HG03378 (cell line): ENCODE results near the gene OSTF1.

ENCODE experiments used
- ATAC-seq: cut with Tn5 transposase; IDR thresholded peaks from one replicate; pipeline ENCODE4 v1.9.1; 2021; ENCODE audit warnings: mild to moderate bottlenecking, moderate library complexity; ENCODE audit not compliant: unreplicated experiment

Gene OSTF1

GRCh38 chr9:75161116-75161857 is 73.0 kb downstream of the OSTF1 start:
- no peak for ATAC-seq

- no peak for ATAC-seq
These were observed 75.5 kb downstream of the OSTF1 start for GRCh38 chr9:75163764-75164163.

DNA sequence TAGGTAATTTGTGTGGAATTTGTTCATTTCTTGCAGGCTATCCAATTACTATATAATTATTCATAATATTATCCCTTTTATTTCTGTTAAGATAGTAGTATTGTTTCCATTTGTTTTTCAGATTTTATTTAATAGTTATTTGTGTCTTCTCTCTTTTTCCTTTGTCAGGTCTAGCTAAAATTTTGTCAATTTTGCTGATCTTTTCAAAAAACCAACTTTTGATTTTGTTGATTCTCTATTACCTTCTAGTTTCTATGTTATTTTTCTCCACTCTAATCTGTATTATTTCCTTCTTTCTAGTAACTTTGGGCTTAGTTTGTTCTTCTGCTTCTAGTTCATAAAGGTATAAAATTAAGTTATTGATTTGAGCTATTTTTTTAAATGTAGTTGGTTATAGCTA is 76.3 kb downstream of the OSTF1 start:
- no peak for ATAC-seq

- ATAC-seq, result no peak
These were observed 79.0 kb downstream of the OSTF1 start for GRCh38 chr9:75167281-75167680.

GRCh38 chr9:75168270-75169178 is 80.2 kb downstream of the OSTF1 start:
- ATAC-seq, result no peak

- no peak for ATAC-seq
These were observed 81.3 kb downstream of the OSTF1 start for GRCh38 chr9:75169623-75170022.

DNA sequence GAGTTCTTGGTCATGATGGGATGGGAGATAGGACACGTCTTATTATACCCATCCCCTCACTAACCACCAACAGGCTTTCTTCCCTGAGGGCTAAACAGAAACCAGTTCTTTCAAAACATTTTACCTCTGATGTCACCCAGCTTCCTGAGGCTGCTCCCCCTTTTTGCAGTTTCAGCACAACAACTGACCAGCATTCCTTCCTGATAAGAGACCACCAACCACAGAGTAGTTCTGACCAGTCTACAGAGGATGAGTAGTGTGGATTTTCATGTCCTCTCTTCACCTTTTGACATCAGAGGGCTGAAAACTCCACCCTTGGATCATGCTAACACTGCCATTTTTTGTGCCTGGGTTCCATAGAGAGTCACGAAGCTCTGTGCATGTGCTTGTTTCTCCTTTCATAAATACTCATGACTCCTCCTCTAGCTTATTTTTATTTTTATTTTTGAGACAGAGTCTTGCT is 82.6 kb downstream of the OSTF1 start:
- no peak for ATAC-seq

DNA sequence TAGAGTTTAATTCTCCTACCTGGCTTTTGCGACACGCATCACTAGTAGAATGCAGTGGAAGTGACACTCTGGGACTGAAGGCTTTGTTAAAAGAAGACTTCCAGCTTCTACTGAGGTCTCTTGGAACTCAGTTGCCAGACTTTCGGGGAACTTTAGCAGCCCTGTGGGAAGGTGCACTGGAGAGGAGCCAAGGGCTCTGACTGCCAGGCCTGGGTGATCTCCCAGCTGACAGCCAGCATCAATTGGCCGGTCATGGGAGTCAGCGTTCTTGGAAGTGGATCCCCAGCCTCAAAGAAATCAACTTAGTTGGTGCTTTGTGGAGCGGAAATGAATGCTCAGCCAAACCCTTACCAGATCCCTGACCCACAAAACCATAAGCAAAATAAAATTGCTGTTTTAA is 87.1 kb downstream of the OSTF1 start:
- no peak for ATAC-seq

DNA sequence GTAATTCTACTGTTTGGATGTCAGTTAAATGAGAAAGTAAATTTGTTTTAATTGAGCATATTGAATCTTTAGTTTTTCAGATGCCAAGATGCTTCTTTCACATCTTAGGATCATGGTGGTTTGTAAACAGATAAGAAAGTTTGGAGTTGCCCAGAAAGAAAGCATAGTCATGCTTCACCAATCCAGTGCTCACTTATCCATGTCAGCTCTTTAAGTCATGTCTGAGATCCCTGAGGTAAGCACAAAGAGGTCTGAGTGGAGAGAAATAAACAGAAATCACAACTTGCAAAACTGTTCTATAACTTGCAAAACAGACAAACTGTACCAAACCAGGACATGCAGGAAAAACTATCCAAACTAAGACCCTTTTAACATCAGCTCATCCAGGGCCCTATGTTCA is 87.7 kb downstream of the OSTF1 start:
- no peak for ATAC-seq

DNA sequence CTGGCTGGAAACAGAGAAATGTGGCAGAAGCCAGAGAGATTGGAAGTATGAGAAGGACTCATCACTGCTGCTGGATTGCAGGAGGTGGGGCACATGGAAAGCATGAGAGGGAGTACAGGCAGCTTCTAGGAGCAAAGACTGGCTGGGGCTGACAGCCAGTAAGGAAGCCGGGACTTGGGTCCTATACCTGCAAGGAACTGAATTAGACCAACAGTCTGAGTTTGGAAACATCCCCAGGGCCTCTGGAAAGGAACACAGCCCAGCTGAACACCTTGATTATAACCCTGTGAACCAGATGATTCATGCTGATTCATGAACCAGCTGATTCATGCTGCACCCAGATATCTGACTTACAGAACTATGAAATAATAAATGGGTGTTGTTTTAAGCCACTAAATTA is 93.4 kb downstream of the OSTF1 start:
- ATAC-seq, result no peak

DNA sequence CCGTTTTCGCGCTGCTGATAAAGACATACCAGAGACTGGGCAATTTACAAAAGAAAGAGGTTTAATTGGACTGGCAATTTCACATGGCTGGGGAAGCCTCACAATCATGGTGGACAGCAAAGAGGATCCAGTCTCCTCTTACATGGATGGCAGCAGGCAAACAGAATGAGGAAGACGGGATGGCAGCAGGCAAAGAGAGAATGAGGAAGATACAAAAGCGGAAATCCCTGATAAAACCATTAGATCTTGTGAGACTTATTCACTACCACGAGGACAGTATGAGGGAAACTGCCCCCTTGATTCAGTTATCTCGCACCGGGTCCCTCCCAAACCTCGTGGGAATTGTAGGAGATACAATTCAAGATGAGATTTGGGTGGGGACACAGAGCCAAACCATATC is 95.0 kb downstream of the OSTF1 start:
- ATAC-seq, result no peak

DNA sequence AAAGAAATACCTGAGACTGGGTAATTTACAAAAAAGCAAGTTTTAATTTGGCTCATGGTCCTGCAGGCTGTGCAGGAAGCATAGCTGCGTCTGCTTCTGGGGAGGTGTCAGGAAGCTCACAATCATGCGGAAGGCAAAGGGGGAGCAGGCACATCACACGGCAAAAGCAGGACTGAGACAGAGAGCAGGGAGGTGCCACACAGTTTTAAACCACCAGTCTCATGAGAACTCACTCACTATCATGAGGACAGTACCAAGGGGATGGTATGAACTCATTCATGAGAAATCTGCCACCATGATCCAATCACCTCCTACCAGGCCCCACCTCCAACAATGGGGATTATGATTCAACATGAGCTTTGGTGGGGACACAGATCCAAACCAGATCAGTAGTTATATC is 96.2 kb downstream of the OSTF1 start:
- ATAC-seq, result no peak

DNA sequence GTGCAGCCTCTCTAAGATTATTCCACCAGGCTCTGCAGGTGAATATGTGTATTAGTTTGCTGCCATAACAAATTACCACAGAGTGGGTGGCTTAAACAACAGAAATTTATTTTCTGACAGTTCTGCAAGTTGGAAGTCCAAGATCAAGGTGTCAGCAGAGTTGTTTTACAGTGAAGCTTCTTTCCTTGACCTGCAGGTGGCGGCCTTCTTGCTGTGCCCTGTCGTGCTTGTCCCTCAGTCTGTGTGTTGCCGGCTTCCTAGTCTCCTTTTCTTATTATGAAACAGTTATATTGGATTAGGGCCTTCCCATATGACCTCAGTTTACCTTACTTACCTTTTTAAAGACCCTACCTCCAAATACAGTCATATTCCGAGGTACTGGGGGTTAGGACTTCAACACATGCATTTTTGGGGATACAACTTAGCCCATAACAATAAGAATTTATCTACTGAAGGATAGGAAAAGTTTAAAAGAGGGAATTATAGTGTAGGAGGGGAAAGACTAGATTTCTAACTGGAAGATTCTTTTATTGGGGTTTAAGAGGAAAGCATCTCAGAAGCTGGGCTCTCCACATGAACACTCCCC is 97.4 kb downstream of the OSTF1 start:
- peak; percentile 84 for ATAC-seq

GRCh38 chr9:75186767-75187380 is 98.6 kb downstream of the OSTF1 start:
- ATAC-seq, result no peak

- ATAC-seq, result no peak
These were observed 100.4 kb downstream of the OSTF1 start for GRCh38 chr9:75188756-75189155.

- no peak for ATAC-seq
These were observed 102.4 kb downstream of the OSTF1 start for GRCh38 chr9:75190762-75191161.
